HG03064 (cell line): ENCODE results near the gene INSIG2.

ENCODE experiments used
- ATAC-seq: cut with Tn5 transposase; IDR thresholded peaks from one replicate; pipeline ENCODE4 v1.9.1; 2021; ENCODE audit warnings: low read depth; ENCODE audit not compliant: unreplicated experiment

The INSIG2 gene

DNA sequence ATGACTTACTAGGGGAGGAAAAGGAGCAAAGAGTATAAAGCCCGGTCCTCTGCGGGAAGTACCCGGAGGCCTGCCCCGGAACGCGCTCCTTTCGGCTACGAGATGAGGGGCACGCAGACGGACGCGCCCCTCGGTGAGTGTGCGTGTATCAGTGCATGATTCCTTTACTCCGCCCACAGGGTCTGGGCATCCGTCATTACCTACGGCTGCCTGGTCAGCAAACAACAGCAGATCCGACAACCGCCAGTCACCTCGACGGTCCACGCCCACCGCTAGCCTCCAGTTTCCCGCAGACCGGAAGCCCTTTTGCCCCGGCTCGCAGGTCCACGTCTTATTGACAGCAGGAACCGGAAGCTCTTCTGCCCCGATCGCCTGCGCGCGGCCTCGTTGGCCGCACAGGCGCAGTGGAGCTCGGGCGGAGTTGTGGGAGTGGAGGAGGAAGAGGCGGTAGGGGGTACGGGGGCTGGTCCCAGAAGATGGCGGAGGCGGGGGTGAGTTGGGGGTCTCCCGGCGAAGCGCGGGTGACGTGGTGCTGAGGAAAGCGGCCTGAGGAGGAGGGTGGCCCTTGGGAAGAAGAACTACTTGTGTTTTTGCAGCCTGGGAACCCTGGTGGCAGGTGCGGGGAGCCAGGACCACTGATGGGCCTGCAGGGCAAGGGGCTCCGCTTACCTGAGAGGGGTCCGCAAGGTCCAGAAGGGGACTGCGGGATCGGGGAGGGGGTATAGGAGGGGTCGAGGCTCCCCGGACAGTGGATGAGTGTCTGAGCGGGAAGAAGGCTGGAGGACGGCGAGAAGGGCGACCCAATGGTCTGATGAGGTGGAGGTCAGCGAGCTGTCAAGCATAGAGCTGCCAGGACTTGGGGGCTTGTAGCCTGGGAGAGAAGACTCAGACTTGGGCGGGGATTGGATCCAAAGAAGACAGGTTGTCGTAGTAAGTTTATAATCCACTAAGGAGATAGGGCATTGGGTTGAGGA, at the start of gene INSIG2:
TSS of gene INSIG2 (plus strand) at position 421 of the 974 bp plus-strand sequence. CDS start 8,086 bp downstream, outside the sequence.
- ATAC-seq: peak; percentile 98

DNA sequence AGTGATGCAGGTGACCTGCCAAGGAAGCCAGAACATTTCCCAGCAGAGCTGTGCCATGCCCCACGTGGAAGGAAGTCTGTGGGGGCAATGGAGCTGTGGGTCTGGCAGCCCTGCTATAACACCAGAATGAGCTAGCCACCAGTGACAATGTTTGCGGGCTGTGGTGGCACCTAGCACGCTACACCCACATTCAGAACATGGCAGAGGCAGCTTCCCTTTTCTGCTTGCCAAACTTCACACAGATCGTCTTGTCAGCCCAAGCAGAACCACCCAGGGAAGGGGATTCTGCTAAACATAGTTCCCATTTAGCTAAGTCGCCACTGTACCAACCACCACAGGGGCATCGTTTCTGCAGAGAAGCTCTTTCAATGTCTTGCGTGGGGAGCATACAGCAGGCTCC, 47.4 kb upstream of the INSIG2 start:
- no peak for ATAC-seq

DNA sequence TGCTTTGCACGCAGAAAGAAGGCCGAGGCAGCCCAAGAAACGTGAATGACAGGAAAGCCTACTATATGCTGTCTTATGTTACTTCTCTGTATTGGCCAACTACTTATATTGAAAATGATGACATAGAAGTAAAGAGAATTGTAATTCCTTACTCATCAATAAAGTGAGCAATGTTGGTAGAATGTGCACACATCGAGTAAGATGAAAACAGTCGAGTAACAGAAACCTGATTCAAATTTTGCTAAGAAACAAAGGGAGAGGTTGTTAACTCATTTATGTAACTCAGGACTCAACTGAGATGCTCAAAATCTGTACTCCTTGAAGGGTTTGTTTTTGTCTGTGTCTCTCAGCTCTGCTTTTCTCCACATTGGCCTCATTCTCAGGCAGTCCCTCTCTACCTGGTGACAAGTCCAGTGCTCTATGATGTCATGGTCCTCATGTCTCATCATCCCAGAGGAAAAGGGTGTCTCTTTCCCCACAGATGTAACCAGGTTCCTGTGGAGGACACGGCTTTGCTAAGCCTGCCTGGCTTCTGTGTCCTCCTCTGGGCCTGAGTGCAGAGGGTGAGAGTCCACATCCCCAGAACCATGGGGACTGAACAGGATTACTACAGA, 44.1 kb upstream of the INSIG2 start:
- no peak for ATAC-seq

DNA sequence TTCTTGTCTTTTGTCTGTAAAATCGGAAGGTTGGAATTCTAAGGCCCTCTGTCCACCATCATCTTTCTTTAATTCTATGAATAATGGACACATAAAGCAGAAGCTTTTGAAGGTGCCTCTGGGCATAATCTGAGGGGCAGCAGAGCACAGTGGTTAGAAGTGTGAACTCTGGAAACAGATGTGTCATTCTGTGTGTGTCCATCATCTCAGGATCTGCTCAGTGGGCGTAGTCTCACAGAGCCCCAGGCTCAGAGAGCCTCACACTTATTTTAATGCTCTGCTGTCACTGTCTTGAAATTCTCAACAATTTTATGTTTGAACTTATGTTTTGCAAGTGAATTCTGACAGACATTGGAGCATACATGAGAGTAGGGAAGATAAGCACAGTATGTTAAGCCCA, 43.4 kb upstream of the INSIG2 start:
- no peak for ATAC-seq

DNA sequence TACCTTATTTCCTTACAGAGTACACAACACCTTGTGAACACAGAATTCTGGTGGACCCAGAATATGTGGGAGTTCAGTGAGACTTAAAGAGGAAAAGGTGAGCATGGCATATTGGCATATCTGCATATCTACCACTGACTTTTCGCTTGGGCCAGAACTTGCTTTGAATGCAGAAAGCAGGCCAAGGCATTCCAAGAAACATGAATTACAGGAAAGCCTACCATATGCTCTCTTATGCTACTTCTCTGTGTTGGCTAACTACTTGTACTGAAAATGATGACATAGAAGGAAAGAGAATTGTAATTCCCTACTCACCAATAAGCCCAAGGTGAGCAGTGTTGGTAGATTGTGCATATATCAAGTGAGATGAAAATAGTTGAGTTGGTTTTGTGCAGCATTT, 43.0 kb upstream of the INSIG2 start:
- ATAC-seq: no peak

DNA sequence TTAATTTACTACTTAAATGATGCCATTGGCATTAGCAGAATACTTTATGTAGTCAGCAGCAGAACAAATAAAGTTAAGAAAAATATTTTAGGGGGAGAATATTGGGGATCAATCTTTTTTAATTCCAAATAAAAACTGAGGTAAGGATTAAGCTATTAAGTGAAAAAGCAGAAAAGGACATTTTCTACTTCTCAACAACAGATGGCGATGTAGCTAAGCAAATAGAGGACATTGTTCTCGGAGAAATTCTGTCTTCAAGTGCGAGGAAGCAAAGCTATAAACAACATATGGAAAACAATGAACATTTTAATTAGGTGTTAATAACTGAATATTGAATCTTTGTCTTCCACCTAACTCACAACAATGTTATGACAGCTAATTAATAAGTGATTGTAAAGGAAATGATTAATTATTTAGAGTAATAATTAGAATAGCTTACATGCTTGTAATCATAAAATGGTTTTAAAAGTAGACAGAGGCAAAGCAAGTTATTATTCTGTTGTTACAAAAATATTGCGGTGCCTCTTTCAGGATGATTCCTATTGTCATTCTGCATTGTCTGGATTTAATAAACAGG, 41.5 kb upstream of the INSIG2 start:
- no peak for ATAC-seq

DNA sequence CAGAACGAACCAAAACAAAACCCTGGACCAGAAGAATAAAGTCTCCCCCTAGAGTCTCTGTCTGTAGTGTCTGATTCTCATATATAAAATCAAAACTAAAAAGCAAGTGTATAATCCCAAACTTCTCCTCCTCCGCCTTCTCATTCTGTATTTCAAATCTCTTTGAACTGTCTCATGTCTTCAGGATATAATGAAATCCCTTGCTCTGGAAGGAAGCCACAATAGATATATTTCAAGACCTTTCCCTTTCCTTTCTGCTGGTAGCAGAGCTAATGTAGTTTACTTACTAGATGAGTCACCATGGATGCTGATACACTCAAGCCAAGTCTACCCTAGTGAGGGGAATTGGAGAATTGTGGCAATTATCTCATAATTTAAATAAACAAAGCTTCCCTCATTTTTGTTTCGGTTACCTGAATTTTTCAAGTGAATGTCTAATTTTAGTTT, 40.9 kb upstream of the INSIG2 start:
- no peak for ATAC-seq

DNA sequence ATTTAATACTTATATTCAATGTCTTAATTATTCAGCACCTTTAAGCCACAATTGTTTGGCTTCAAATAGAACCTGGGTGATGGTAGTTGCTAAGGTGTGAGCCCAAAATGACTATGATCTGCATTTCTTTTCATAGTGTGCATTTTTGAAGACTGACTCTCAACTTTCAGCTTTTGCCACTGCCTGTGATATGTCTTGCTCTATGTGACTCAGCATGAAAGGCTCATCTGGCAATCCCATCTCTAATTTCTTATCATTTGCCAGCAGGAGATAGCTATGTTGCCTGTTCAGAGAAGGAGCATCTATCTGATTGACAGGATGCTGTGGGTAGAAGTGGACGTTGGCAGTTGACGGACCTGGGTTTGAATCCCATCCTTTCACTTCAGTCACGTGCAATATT, 39.9 kb upstream of the INSIG2 start:
- no peak for ATAC-seq

DNA sequence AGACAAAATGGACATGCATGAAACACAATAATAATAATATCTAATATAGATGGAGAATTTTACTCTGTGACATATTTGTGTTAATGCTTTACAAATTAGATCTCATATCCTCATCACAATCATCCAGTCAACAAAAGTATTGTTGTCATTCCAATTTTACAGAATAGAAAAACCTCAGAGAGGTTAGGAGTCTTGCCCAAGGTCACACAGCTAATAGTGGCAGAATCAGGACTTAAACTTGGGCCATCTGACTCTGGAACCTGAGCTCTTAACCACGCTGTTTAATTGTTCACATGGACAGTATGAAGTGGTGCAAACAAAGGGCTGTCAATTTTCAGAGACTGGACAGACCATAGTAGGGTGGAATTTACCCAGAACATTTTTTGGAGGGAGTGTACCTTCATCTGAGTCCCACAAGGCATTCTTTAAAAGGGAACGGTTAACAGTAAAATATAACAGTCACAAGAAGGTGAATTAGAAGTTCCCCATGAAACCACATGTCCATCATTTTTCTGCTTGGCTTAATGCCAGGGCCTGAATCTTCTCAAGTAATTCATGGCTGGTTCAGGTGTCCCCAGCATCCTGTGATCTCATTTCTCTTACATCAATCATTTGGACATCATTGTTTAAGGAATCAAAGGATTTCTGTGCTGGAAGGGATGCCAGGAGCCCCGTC, 39.0 kb upstream of the INSIG2 start:
- ATAC-seq: no peak

DNA sequence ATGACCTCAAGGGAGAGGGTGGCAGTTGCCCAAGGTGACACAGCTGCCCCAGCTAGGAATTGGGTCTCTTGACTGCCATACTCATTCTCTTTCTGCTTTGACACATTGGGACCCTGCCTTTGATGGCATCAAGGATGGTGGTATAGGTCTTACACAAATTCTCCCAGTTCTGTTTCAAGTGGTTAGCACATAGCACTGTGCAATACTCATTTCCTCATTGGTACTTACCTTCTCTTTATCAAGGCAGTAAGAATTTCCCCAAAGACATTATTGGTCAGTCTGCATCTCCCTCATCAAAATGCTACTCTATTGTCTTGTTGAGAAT, 38.5 kb upstream of the INSIG2 start:
- ATAC-seq: no peak

DNA sequence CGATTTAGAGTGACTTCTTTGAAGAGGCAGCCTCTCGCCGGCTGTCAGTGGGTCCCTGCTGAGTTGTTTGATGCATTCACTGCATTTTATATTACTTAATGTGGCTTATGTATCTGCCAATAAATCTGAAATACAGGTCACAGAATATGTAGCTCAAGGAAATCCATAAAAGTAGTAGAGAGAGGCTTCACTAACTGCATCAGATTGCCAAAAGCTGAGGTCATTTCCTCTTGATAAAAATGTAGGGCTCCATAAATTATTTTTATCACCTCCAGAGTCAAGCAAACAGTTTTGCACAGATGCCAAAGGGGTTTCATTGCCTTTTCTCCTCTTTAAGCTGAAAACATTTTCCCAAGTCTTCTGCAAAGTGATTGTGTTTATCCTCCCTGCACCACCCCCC, 37.9 kb upstream of the INSIG2 start:
- no peak for ATAC-seq

DNA sequence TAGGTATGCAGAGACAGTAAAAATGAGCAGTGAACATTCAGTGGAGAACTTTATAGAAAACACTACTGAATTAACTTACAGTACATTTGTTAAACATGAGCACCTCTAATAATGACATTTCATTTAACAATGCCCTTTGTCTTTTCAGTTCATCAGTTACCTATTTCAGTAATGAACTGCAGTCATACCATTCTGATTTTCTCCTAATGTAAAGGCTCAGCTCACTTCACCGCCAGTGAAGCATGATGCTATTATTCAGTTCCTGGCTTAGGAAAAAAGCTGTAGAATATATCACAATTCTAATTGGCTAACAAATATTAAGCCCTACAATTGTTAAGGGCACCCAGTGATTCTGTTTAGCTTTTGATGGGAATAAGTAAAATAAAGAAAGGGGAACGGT, 37.3 kb upstream of the INSIG2 start:
- ATAC-seq: no peak

DNA sequence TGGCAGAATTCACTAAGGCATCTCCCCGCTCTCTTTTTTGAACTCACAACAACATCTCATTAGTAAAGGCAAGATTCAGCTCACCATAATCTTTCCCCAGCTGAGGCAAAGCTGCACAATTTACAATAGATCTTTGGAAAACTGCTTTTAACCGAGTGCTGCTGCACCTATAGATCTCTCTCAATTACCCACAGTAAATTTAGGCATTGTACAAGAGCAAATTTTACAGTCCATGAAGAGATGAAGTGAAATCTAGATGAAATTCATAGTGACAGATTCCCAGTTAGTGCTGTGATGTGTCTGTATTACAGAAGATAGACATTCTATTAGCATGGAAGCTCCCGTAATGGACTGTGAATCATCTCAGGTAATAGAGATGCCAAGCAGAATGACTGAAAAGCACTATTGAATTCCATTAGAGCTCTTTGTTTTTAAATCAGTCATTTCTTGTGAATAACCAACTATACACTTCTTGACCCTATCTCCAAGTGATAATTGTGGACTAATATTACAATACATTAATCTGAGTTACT, 36.4 kb upstream of the INSIG2 start:
- no peak for ATAC-seq

DNA sequence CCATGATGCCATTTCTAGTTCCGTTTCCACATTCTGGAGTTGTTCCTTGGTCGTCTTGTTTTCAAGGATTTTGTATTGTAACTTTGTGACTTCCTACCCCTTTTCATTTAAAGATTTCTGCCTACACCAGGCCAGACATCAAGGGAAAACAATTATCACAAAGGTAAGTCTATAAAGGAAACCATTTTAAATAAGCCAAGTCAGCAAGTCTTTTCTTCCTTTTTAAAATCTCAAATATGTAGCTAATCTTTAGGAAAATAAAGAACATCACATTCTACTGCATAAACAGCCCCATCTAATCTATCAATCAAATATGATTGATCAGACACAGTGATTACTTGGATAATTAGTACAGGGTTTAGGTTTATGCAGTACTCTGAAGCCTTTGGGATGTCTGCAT, 35.8 kb upstream of the INSIG2 start:
- no peak for ATAC-seq

DNA sequence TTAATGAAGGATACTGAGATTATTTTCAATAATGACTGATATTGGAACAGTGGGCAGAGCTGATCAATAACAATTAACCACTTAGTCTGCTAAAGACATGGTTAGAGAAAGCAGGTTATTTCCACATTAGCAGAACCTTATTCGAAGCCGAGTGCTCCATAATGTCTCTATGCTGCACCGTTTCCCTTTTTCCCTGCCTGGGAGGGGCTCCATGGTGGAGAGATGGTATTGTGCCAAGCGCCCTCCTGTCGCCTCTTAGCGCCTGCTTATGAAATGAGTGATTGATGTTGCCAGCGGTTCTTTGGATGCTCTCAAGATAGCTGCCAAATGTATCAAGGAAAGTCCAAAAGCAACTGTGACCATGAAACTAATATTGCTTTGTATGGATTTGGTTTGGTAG, 34.6 kb upstream of the INSIG2 start:
- no peak for ATAC-seq

DNA sequence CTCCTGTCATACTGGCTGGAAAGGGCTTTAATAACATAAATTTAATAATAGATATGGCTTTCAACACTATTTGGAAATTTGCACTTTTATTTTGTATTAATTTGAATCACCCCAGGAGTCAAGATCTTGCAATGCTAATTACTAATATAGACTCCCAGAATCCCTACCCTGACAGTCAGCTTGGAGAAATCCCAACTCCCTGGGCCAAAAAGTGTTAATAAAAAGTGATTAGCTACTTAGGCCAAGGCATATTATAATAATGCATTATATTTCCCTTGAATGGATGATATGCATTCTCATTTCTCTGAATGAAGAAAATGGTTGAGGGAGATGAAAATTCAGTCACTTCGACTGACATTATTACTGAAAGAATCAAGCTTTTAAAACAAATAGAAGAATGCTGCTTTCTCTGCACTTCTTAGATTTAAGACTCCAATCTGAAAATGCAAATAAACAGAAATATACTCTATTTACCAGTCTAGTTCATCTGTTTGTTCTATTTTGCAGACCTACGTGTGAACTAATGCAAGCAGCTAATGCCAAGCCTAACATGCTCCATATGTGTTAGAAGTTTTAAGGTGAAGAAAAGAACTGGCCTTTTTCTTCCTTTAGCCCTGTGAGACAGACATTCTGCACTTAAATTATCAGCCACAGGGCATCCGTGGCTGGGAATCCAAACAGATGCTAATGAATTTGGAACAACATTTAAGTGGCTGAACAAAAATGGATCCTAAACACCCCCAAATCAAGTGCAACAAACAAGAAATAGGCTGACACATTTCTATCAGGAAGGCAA, 33.9 kb upstream of the INSIG2 start:
- ATAC-seq: no peak

DNA sequence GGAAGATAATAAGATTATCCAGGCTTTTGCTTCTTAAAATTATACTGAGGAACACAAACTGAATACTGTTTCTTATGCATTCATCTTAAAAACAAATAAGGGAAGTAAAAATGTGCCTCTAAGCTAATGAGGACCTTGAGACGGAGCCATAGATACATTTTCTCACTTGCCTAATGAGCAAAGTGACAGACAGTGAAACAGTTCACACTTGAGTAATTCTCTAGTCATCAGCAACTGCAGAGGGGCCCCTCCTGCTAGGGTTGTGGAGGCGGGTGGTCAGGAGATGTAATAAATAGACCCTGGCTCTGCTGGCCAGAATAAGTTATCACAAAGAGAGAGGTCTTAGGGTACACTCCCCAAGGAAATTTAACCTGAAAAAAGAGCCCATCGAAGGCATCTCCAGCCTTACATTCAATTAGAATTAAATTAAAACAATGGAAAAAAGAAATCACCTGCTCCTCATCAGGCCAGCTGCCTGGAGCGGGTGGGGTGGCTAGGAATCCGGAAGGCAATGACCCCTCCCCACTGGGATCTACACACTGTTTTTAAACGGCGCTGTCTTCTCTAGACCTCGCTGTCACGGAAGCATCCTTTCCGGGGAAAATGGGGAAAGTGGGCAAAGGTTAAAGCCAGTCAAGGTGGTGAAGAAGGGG, 32.6 kb upstream of the INSIG2 start:
- peak; percentile 90 for ATAC-seq

DNA sequence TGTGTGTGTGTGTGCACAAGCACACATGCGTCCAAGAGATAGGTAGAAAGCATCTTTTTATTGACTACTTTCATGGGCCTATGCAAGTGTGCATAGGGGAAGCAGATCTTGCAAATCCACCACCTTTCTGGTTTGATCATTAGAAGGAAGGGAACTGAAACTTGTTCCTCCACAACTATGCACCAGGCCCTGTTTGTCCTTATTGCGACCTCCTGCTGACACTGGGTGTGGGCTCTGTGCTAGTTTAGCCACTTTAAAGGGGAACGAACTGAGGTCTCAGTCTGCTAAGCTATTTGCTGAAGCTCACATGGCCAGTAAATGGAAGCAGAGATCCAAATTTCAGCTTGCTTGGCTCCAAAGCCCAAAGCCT, 32.1 kb upstream of the INSIG2 start:
- ATAC-seq: peak; percentile 71

DNA sequence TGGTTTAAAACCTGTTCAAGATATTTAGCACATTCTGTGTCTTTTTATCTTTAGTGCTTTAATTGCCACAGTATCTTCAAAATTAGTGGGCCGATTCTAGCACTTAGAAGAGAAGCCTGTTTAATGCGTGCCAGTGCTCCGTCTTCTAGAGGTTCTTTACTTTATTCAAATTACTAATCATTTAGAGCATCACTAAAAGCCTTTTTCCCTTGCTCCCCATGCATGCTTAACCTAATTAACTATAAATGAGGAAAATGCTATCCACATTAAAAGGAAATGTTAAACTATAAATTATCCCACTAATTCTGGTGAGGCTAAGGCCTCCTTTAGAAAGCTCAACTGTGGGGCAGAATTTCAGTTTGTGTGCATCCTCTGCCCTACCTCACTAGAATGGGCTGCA, 31.5 kb upstream of the INSIG2 start:
- no peak for ATAC-seq

DNA sequence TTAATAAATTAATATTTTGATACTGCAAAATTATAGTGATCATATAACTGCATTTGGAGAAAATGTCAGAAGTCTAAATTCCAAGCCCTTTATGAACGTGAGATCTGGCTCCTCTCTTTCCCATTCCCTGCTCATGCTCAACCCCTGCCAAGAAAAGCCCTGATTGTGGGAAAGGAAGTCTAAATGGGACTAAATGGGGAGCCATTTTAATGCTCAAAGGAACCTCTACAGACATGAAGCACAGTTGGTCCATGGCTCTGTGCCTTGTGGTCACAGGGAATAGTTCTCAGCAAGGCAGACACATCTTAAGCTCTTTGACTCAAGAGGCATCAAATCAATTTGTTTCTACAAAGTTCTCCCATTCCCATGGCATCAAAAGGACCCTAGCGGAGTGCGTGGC, 29.3 kb upstream of the INSIG2 start:
- ATAC-seq: no peak
